ENCODE measurements around the gene VSTM1.
"Not testable (repeated sequence)": the region's sequence is repeated elsewhere in the genome, so short reads cannot be mapped to it uniquely, and the experiment has no call there.

VSTM1 gene

DNA sequence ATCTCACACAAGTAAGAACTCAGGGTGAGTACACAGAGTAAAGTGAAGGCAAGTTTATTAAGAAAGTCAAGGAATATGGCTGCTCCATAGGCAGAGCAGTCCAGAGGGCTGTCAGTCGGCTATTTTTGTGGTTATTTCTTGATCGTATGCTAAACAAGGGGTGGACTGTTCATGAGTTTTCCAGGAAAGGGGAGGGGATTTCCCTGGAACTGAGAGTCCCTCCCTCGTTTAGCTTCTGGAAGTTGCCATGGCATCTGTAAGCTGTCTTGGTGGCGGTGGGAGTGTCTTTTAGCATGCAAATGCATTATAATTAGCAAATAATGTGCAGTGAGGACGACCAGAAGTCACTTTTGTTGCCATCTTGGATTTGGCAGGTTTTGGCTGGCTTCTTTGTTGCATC lies 5.8 kb upstream of the VSTM1 start:
- FAIRE-seq, result no peak

- no peak for FAIRE-seq
These were observed 1.1 kb downstream of the VSTM1 start for GRCh38 chr19:54062643-54063042.

- no peak for FAIRE-seq
These were observed 16.1 kb downstream of the VSTM1 start for GRCh38 chr19:54047616-54048015.

GRCh38 chr19:54045771-54046170 lies 17.9 kb downstream of the VSTM1 start:
- FAIRE-seq, result no peak

GRCh38 chr19:54042989-54043388 lies 20.7 kb downstream of the VSTM1 start:
- FAIRE-seq, result no peak

DNA sequence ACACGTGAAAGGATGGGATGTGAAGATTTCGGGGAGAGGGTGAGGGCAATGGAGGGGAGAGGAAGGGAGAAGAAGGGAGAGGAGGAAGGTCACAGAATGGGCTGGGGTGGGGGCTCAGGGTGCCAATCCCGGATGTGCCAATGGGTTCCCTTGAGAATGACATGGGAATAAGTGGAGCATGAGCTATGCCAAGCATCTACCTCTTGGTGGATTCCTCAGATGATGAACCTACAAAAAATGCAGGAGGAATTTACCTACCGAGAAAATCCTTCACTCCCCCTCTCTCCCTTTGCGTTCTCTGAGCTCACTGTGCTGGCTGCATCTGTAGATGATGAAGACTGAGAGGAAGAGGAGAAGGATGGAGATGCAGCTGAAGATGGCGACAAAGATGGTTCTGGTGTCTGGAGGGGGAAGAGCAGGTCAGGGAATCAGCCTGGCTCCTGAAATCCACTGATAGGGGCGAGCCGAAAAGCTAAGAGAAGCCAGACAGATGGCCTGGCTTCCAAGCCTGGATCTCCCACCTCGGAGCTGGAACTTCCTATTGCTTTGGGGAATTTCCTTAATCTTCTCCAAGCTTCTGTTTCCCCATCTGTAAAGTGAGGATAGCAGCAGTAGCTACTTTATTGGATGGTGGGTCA lies 21.6 kb downstream of the VSTM1 start:
- no peak for FAIRE-seq

DNA sequence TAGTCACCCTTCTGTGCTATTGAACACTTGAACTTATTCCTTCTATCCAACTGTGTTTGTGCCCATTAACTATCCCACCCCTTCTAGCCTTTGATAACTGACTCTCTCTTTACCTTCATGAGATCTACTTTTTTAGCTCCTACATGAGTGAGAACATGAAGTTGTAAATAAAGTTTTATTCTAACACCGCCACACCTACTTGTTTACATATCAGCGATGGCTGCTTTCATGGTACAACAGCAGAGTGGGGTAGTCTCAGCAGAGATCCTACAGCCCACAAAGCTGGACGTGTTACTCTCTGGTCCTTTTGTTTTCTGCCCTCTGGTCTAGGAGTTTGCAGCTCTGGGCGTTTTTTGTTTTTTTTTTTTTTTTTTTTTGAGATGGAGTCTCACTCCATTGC lies 23.7 kb downstream of the VSTM1 start:
- no peak for FAIRE-seq

GRCh38 chr19:54036542-54036941 lies 27.2 kb downstream of the VSTM1 start:
- not testable (repeated sequence) for FAIRE-seq

DNA sequence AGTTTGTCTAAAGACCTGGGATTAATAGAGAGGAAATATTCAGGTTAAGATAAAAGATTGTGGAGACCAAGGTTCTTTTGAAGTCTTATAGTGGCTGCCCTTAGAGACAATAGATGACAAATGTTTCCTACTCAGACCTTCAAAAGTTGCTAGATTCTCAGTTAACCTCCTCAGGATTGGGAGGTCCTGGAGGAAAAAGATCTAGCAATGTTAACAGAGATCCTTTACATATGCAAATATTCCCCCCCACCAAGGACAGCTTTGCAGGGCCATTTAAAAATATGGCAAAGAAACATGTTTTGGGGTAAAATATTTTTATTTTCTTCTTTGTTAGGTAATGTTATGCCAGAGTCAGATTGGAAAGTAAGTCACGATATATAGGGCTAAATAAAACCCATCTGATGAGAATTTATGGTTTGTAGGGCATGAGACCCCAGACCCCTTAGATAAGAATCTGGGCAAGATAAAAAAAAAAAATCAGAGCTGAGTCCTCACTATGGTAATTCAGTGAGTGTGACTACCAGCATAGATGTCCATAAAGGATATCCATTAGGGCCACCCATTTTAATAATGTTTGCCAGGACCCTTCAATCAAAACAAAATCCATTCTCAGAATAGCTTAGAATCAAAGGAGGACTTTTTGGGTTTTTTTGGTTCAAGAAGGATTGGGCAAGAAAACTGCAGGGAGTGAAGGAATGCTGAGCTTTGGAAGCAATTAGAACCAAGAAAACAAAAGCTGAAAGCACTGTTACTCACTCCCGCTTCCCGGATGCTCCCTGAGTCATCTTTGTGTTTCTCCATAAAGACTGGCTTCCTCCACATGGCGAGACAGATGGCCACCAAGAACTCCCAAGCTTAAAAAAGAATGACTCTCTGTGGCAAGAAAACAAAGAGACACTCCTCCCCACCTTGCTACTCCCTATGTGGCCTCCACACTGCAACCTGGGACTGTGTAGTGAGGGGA lies 28.2 kb downstream of the VSTM1 start:
- no peak for FAIRE-seq

DNA sequence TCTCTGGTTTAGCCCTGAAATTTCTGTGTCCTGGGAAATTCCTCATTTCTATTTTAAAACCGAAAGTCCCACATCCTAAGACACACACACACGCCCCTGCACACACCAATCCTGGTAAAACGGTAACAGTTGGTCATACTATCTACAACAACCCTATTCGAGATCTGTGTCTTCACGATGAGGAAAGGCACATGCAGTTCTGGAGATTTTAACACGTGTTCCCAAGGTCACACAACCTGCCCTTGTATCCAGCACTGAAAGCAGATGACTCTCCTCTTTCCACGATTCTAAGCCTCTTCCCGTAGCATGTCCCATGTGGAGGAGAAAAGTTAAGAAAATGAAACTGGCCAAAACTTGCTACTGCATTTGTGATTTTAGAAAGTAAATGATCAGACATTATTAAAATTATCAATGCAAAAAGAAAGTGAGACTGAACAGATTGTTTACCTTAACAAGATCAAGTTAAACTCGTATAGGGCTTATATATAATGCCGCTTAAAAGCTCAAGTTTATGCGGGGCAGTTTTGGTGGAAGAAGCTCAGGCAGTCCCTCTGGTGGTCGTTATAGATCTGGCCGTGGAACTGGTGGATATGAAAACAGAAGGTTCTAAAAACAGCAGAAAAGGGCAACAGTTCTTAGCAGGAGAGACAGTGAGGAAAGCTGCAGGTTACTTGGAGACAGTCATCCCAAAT lies 32.7 kb downstream of the VSTM1 start:
- no peak for FAIRE-seq

DNA sequence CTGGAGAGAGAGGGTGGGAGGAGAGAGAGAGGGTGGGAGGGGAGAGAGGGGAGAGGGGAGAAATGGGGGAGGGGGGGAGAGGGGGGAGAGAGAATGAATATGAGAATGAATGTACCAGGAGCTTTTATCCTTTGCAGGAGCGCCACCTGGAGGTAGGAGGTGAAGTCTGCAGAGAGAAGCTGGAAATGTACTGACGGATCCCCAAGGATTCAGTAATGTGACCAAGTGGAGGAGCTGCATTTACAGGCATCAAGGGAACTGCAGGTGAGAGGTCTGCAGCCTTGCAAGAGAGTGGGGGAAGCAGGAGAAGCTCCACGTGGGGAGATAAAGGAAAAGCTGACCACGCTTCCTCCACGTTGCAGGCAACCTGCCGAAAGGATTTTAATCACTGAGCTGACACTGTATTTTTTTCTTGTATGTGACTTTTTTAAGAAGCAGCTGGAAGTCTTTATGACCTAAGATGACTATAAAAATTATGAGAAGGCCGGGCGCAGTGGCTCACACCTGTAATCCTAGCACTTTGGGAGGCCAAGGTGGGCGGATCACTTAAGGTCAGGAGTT lies 33.7 kb downstream of the VSTM1 start:
- FAIRE-seq, result no peak

DNA sequence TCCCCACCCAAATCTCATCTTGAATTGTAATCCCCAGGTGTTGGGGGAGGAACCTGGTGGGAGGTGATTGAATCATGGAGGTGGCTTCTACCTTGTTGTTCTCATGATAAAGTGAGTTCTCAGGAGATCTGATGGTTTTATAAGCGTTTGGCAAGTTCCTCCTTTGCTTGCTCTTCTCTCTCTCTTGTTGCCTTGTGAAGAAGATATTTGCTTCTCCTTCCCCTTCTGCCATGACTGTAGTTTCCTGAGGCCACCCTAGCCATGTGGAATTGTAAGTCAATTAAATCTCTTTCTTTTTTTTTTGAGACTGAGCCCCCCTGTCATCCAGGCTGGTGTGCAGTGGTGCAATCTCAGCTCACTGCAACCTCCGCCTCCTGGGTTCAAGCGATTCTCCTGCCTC lies 34.4 kb downstream of the VSTM1 start:
- no peak for FAIRE-seq

DNA sequence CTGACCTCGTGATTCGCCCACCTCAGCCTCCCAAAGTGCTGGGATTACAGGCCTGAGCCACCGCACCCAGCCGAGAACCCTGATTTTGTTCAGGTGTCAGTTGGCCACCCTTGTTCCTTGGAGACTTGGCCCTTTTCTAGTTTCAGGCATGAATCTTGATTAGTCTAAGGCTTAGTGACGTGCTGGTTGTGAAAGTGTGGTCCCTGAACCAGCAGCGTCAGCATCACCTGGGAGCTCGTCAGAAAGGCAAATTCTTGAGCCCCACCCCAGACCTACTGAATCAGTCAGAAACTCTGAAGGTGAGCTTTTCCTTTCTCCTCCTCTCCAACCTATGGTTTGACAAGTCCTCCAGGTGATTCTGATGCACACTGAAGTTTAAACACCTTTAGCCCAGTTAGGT lies 37.0 kb downstream of the VSTM1 start:
- no peak for FAIRE-seq

DNA sequence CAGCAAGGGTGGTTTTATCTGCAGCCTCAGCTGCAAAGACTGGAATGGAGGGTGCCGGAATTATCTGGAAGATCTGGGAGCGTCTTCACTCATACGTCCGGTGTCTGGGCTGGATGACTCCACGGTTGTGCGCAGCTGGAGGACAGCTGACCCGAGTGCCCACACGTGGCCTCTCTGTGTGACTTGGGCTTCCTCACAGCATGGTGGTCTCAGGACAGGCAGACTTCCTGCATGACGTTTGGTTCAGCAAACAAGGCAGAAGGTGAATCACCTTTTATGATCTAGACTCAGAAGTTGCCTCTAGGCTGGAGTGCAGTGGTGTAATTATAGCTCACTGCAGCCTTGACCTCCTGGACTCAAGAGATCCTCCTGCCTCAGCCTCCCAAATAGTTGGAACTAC lies 39.0 kb downstream of the VSTM1 start:
- FAIRE-seq, result no peak

GRCh38 chr19:54023191-54023590 lies 40.5 kb downstream of the VSTM1 start:
- FAIRE-seq, result no peak

DNA sequence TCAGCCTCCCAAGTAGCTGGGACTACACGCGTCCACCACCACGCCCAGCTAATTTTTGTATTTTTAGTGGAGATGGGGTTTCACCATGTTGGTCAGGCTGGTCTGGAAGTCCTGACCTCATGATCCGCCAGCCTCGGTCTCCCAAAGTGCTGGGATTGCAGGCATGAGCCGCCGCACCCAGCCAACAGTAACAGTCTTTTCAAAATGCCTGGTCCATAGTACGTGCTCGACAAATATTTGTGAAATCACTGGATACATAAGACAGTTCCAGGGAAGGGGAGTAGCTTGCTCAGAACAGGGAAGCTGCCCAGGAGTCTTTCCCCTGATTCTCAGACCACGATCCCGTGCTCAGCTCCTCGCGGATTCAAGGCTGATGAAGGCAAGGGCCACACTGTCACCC lies 41.8 kb downstream of the VSTM1 start:
- FAIRE-seq, result no peak

GRCh38 chr19:54021363-54021762 lies 42.3 kb downstream of the VSTM1 start:
- FAIRE-seq, result no peak

DNA sequence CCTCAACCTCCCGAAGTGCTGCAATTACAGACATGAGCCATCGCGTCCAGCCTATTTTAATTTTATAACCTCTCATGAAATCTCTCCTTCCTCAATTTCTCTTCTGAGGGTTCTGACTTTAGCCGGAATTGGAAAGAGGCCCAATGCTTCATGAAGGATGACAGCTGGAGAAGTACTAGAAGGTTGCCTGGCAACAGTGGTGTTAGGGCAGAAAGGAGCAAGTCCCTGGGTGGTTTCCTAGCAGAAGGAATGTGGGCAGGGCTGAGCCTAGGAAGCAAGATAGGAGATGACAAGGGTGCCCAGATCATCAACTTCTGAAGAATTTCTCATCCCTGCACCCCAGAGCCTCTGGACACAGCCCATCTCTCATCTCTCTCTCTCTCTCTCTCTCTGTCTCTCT lies 46.4 kb downstream of the VSTM1 start:
- no peak for FAIRE-seq

DNA sequence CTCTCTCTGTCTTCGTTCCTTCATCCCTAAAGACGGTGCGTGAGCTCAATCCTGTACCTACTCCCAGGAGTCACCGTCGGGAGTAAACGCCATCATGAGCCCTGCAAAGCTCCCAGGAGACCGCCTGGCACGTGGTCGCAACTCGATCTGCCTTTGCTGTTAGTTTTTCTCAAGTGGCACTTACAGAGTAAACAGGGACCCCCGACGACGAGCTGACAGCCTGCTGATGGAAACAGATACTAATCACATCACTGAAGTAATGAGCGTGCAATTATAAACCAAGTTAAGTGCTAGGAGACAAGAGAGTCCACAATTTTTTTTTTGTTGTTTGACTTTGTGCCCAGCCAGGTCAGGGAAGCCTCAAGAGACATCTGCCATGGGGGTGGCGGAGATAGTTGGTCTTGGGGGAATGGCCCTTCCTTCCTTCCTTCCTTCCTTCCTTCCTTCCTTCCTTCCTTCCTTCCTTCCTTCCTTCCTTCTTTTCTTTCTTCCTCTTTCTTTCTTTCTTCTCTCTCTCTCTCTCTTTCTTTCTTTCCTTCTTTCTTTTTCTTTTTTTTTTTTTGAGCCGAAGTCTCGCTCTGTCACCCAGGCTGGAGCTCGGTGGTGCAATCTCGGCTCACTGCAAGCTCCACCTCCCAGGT lies 48.7 kb downstream of the VSTM1 start:
- FAIRE-seq, result no peak

GRCh38 chr19:54013866-54014265 lies 49.8 kb downstream of the VSTM1 start:
- no peak for FAIRE-seq

DNA sequence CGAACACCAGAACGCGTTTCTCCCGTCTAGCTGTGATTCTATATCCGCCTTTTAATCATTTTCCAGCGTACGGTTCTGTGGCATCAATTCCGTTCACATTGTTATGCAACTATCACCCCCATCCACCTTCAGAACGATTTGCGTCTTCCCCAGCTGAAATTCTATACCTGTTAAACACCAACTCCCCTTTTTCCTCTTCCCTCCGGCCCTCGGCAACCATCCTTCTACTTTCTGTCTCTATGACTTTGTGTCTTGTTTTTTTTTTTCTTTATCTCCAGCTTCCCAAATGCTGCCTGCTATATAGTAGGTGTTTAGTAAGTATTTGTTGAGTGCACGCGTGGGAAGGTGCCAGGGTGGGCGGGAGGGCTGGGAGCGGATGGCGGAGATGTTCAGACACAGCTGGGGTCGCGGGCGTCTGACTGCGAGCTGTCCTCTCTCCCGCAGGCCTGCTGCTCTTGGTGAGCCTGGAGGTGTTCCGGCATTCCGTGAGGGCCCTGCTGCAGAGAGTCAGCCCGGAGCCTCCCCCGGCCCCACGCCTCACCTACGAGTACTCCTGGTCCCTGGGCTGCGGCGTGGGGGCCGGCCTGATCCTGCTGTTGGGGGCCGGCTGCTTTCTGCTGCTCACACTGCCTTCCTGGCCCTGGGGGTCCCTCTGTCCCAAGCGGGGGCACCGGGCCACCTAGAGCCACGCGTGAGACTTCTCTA lies 52.0 kb downstream of the VSTM1 start:
- FAIRE-seq, result no peak

GRCh38 chr19:54010474-54010873 lies 53.2 kb downstream of the VSTM1 start:
- no peak for FAIRE-seq

All from islet of Langerhans (tissue), 1 donor.